SK-N-SH (cell line): Measurements from ENCODE around the gene C1QL4. TPM values are rescaled to one million over a fixed set of nuclear protein-coding genes. Genes with fewer than 3 reads are reported as not detected.

Experiments used
- CTCF ChIA-PET: fragments of 300-600, 350-600 bp; formaldehyde crosslinking; extraction: SDS; loops from one replicate; lab custom pipeline; 2021; lab: Yijun Ruan, JAX
- POLR2A ChIA-PET: fragments of 350-600 bp; sonication (Branson Sonifier 250); formaldehyde crosslinking; extraction: SDS; loops from one replicate; lab custom pipeline; 2020; ENCODE audit warnings: antibody characterized with exemption, inconsistent platforms; lab: Yijun Ruan, JAX
- DNase-seq: peaks from one replicate; pipeline ENCODE4 v3.0.0; 2012
- H2AFZ ChIP-seq: fragments of 200-600 bp; sonication (generic); 2 replicates; pipeline ENCODE4 v1.8.1; 2016; ENCODE audit warnings: antibody characterized with exemption, mild to moderate bottlenecking, low read depth
- H3F3A ChIP-seq: fragments of 200-600 bp; sonication (generic); replicated peaks from 2 replicates; pipeline ENCODE3; 2016; ENCODE audit warnings: antibody characterized with exemption, mild to moderate bottlenecking; ENCODE audit not compliant: insufficient read depth
- H3K27ac ChIP-seq, 2 experiments: fragments of 200-500 bp in 1 of 2; fragments of 200-600 bp in 1 of 2; sonication (Bioruptor generic) in 1 of 2; sonication (generic), shearing (Covaris generic) in 1 of 2; 2 replicates each; pipeline versions ENCODE4 v1.5.1 to v1.6.1; 2014 to 2016; ENCODE audit warnings: low read depth in 2 of 2, inconsistent platforms in 1 of 2, low read length in 1 of 2, mild to moderate bottlenecking in 1 of 2, mixed read lengths in 1 of 2
- H3K27me3 ChIP-seq: fragments of 200-600 bp; sonication (generic), shearing (Covaris generic); 2 replicates; pipeline ENCODE4 v1.6.1; 2016; ENCODE audit warnings: mixed run types; ENCODE audit not compliant: insufficient read depth
- H3K36me3 ChIP-seq, 2 experiments: fragments of 200-500 bp in 1 of 2; fragments of 200-600 bp in 1 of 2; sonication (Bioruptor generic) in 1 of 2; sonication (generic) in 1 of 2; replicated peaks in 1 of 2; 2 replicates each; pipeline versions ENCODE3 to v1.5.1; 2014 to 2016; ENCODE audit warnings: low read length in 1 of 2, mild to moderate bottlenecking in 1 of 2; ENCODE audit not compliant: insufficient read depth in 2 of 2, control insufficient read depth in 1 of 2
- H3K4me1 ChIP-seq, 2 experiments: fragments of 200-500 bp in 1 of 2; fragments of 200-600 bp in 1 of 2; sonication (Bioruptor generic) in 1 of 2; sonication (generic), shearing (Covaris generic) in 1 of 2; 2 replicates each; pipeline versions ENCODE4 v1.5.1 to v1.6.1; 2014 to 2016; ENCODE audit warnings: low read depth in 1 of 2, low read length in 1 of 2, mixed run types in 1 of 2; ENCODE audit not compliant: insufficient read depth in 2 of 2, control insufficient read depth in 1 of 2
- H3K4me2 ChIP-seq: fragments of 200-600 bp; sonication (generic), shearing (Covaris generic); 2 replicates; pipeline ENCODE4 v1.6.1; 2017; ENCODE audit warnings: mixed run types
- H3K4me3 ChIP-seq, 2 experiments: fragments of 200-500 bp in 1 of 2; fragments of 200-600 bp in 1 of 2; sonication (Bioruptor generic) in 1 of 2; sonication (generic), shearing (Covaris generic) in 1 of 2; 2 replicates each; pipeline versions ENCODE4 v1.5.1 to v1.8.1; 2014 to 2016; ENCODE audit warnings: low read depth in 2 of 2, inconsistent platforms in 1 of 2, low read length in 1 of 2, mild to moderate bottlenecking in 1 of 2, mixed read lengths in 1 of 2, moderate library complexity in 1 of 2
- H3K79me2 ChIP-seq: fragments of 200-600 bp; sonication (generic); 2 replicates; pipeline ENCODE4 v1.8.1; 2017; ENCODE audit warnings: mild to moderate bottlenecking; ENCODE audit not compliant: insufficient read depth
- H3K9ac ChIP-seq: fragments of 200-600 bp; sonication (generic); 2 replicates; pipeline ENCODE4 v1.6.1; 2017; ENCODE audit warnings: mixed run types
- H3K9me2 ChIP-seq: fragments of 200-600 bp; sonication (generic); 2 replicates; pipeline ENCODE4 v1.6.1; 2017; ENCODE audit warnings: mixed run types
- H3K9me3 ChIP-seq: fragments of 200-600 bp; sonication (generic); 2 replicates; pipeline ENCODE4 v1.6.1; 2017; ENCODE audit warnings: mixed run types, mild to moderate bottlenecking, moderate library complexity
- H4K20me1 ChIP-seq: fragments of 200-600 bp; sonication (generic); 2 replicates; pipeline ENCODE4 v1.6.1; 2017; ENCODE audit warnings: mild to moderate bottlenecking, mixed run types; ENCODE audit not compliant: insufficient read depth
- FOSL2 ChIP-seq: IDR thresholded peaks from 2 replicates; pipeline ENCODE4 v1.4.0; 2012; ENCODE audit warnings: low read depth, mild to moderate bottlenecking, moderate library complexity, borderline replicate concordance
- GABPA ChIP-seq: IDR thresholded peaks from 2 replicates; pipeline ENCODE4 v1.4.0; 2012; ENCODE audit warnings: low read depth, mild to moderate bottlenecking
- JUND ChIP-seq: IDR thresholded peaks from 2 replicates; pipeline ENCODE4 v1.4.0; 2012
- MEF2A ChIP-seq: IDR thresholded peaks from 2 replicates; pipeline ENCODE4 v1.4.0; 2012; ENCODE audit warnings: low read depth, borderline replicate concordance
- NRF1 ChIP-seq: IDR thresholded peaks from 2 replicates; pipeline ENCODE4 v1.6.1; 2012; ENCODE audit warnings: low read depth, mild to moderate bottlenecking, low read length
- PBX3 ChIP-seq: IDR thresholded peaks from 2 replicates; pipeline ENCODE4; 2012
- SIN3A ChIP-seq: IDR thresholded peaks from 2 replicates; pipeline ENCODE4 v1.6.1; 2012; ENCODE audit warnings: low read depth, mild to moderate bottlenecking, low read length, moderate library complexity, borderline replicate concordance
- SMC3 ChIP-seq: IDR thresholded peaks from 2 replicates; pipeline ENCODE4 v1.6.1; 2012; ENCODE audit warnings: low read depth, low read length, improper control_type of control experiment
- TCF12 ChIP-seq: IDR thresholded peaks from 2 replicates; pipeline ENCODE4 v1.4.0; 2012
- USF1 ChIP-seq: IDR thresholded peaks from 2 replicates; pipeline ENCODE4 v1.4.0; 2012; ENCODE audit warnings: low read depth, borderline replicate concordance
- WGBS: methylation state at CpG from one replicate; pipeline ENCODE4 v1.1.6; 2017; ENCODE audit warnings: low lambda C conversion rate; 5-methylcytosine and 5-hydroxymethylcytosine counted together
- polyA plus RNA-seq, 3 experiments: library from polyadenylated mRNA; depleted of rRNA; stranded (reverse); fragments of >200 nt; gene quantifications; 2 replicates each; pipeline ENCODE4 v1.2.3, GENCODE V29; 2012

Gene C1QL4
- polyA plus RNA-seq, 1 of the 3 experiments (the other 2 are of a cell fraction) = 14.6 TPM

GRCh38 chr12:49366096-49366651, 29.2 kb upstream of the C1QL4 start:
- H3K36me3 ChIP-seq = peaks cover 0 to 10% of the 10 kb centered on the region in 2 experiments
- peak overlapping the region; percentile 90 to 95 for H3K27ac ChIP-seq
- peak overlapping the region; percentile 79 to 91 for H3K4me3 ChIP-seq
- peaks cover 22% of the 10 kb centered on the region for H4K20me1 ChIP-seq
- H3K9ac ChIP-seq = peak overlapping the region; percentile 98
- no peaks in the 10 kb centered on the region for H3K9me3 ChIP-seq
- H3K79me2 ChIP-seq = peaks cover 43% of the 10 kb centered on the region
- no peaks in the 10 kb centered on the region for H3K9me2 ChIP-seq
- H2AFZ ChIP-seq = peak overlapping the region; percentile 72
- H3K27me3 ChIP-seq = no peaks in the 10 kb centered on the region
- WGBS = 21% methylated on average over 37 of the region's 38 CpGs
- H3F3A ChIP-seq = peaks cover 31% of the 10 kb centered on the region
- 0 out of 2 replicates have a peak, but pooled peaks have one; percentile 2 for TF ChIP-seq SMC3
- no peak for TF ChIP-seq TCF12
- TF ChIP-seq MEF2A = no peak
- no peak for TF ChIP-seq FOSL2
- 0 out of 2 replicates have a peak, but pooled peaks have one; percentile 14 for TF ChIP-seq USF1
- peak; percentile 74 for DNase-seq
- peak overlapping the region; percentile 82 for H3K4me2 ChIP-seq
- POLR2A ChIA-PET = interaction anchor here (1.2 to 1.6 kb wide), 7 partner anchors 8 to 236 kb away, joined by 3 to 11 read pairs (median 5); partner anchors contain the start of gene TUBA1B
- peaks cover 3 to 6% of the 10 kb centered on the region in 2 experiments; a peak in 3 of 4 replicates for H3K4me1 ChIP-seq
- CTCF ChIA-PET = interaction anchor here (0.6 to 16.8 kb wide), 12 partner anchors 8 to 214 kb away, joined by 3 to 617 read pairs (median 7); partner anchors contain the start of genes C1QL4, DNAJC22 and TROAP

- peak overlapping the region; percentile 98; the same call in 1 of the 2 replicates for H3K9ac ChIP-seq
- POLR2A ChIA-PET = no interaction called here
- peaks cover 3 to 6% of the 10 kb centered on the region in 2 experiments; a peak in 3 of 4 replicates for H3K4me1 ChIP-seq
- peak overlapping the region; percentile 79 to 91; a peak in 3 of 4 replicates for H3K4me3 ChIP-seq
- CTCF ChIA-PET = interaction anchor here (1.0 to 16.8 kb wide), 7 partner anchors 8 to 151 kb away, joined by 3 to 617 read pairs (median 20); partner anchors contain the start of gene DNAJC22
- WGBS = 38% methylated on average over 5 of the region's 5 CpGs
- H3K9me3 ChIP-seq = no peaks in the 10 kb centered on the region
- peak overlapping the region in 1 of 2 experiments; percentile 90; a peak in 3 of 4 replicates for H3K27ac ChIP-seq
- TF ChIP-seq NRF1 (no peak), JUND (peak; percentile 19; the same call in 1 of the 2 replicates), GABPA (no peak), SIN3A (0 out of 2 replicates have a peak, but pooled peaks have one; percentile 13), PBX3 (peak; percentile 60; the same call in 1 of the 2 replicates)
- H2AFZ ChIP-seq = peak overlapping the region; percentile 30; the same call in 1 of the 2 replicates
- peaks cover 16% of the 10 kb centered on the region for H4K20me1 ChIP-seq
- peaks cover 37% of the 10 kb centered on the region for H3K79me2 ChIP-seq
- no peak for DNase-seq
- no peaks in the 10 kb centered on the region for H3K9me2 ChIP-seq
- H3K36me3 ChIP-seq = peaks cover 0 to 4% of the 10 kb centered on the region in 2 experiments
- H3K27me3 ChIP-seq = no peaks in the 10 kb centered on the region
- H3K4me2 ChIP-seq = peak overlapping the region; percentile 82
- peaks cover 31% of the 10 kb centered on the region for H3F3A ChIP-seq
Measured at GRCh38 chr12:49365542-49365941, 28.6 kb upstream of the C1QL4 start.
